ENCODE results near the gene SLFNL1.

The SLFNL1 gene

DNA sequence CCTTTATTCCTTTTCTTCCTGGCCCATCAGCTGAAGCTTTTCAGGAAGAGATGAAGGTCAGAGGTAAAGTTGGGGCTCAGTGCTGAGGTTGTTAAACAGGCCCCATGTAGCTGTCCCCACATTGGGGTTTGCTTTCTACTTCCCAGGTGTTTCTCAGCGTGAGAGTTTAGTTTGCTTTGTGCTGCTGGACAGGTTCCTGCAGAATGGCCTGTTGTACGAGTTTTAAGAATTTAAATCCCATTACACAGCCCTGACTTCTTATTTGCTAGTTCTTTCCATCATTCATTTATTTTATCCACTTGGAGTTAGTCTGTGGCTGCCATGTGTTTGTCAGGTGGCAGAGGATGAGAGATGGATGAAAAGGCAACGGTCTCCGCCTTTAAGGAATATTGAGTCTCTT, 22.9 kb downstream of the SLFNL1 start:
- in situ Hi-C loops (cut with HindIII; ENCODE audit: low sequenced_read_pairs) = no loop called here
- H3K4me3 ChIP-seq (ENCODE audit: low read depth, low read length) = no peak overlapping the region
- TF ChIP-seq, protein P1, sequence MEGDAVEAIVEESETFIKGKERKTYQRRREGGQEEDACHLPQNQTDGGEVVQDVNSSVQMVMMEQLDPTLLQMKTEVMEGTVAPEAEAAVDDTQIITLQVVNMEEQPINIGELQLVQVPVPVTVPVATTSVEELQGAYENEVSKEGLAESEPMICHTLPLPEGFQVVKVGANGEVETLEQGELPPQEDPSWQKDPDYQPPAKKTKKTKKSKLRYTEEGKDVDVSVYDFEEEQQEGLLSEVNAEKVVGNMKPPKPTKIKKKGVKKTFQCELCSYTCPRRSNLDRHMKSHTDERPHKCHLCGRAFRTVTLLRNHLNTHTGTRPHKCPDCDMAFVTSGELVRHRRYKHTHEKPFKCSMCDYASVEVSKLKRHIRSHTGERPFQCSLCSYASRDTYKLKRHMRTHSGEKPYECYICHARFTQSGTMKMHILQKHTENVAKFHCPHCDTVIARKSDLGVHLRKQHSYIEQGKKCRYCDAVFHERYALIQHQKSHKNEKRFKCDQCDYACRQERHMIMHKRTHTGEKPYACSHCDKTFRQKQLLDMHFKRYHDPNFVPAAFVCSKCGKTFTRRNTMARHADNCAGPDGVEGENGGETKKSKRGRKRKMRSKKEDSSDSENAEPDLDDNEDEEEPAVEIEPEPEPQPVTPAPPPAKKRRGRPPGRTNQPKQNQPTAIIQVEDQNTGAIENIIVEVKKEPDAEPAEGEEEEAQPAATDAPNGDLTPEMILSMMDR (IDR thresholded peaks at IDR 0.05; ENCODE audit: low read depth, low read length, missing control alignments) = no peak
- no peak for DNase-seq (ENCODE audit: low read depth)

DNA sequence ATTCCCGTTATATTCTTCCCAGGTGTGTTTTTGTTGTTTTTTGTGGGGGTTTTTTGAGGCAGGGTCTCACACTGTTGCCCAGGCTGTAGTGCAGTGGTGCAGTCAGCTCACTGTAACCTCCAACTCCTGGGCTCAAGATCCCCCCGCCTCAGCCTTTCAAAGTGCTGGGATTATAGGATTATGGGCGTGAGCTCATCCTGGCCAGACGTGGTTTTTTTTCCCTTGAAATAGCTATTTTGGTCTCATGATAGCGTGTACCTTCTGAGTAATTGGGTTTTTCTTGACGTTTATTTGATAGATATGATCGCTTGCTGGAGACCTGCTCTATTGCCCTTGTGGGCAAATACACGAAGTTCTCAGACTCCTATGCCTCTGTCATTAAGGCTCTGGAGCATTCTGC, 24.4 kb downstream of the SLFNL1 start:
- no peak overlapping the region for H3K4me3 ChIP-seq (ENCODE audit: low read depth, low read length)
- TF ChIP-seq, protein P1 (IDR thresholded peaks at IDR 0.05; ENCODE audit: low read depth, low read length, missing control alignments) = no peak
- DNase-seq (ENCODE audit: low read depth) = no peak
- in situ Hi-C loops (cut with HindIII; ENCODE audit: low sequenced_read_pairs) = no loop called here

DNA sequence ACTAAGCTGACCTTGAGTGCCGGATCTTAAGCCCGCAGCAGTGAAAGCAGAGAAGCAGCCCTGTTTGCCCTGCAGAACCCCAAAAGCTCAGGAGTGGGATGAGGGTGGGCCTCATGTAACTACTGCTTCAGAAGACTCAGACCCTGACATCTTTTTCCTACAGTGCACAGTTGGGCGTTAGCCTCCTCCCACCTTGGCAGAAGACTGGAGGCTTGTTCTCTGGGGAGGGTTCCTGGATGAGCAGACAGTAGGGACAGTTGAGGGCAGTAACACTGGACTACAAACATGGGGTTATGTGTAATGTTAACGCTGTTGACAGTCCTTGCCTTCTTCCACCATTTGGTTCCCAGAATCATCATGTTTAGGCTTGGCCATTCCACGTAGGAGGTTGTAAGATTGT, 32.5 kb downstream of the SLFNL1 start:
- in situ Hi-C loops (cut with HindIII; ENCODE audit: low sequenced_read_pairs) = no loop called here
- DNase-seq (ENCODE audit: low read depth) = no peak
- TF ChIP-seq, protein P1 (IDR thresholded peaks at IDR 0.05; ENCODE audit: low read depth, low read length, missing control alignments) = no peak
- H3K4me3 ChIP-seq (ENCODE audit: low read depth, low read length) = no peak overlapping the region

DNA sequence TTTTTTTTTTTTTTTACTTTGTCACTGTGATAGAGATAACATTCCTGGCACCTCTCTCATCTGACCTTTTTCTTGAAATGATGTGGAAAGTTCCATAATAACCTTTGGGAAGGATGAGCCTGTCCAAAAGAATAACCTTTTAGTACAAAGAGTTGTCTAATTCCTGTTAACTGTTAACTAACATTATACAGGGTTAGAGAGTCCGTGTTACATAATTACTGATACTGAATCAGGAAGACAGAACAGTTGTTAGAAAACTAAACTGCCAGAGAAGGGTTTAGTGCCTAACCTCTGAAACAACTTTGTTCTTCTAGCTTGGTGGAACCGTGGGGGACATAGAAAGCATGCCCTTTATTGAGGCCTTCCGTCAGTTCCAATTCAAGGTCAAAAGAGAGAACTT, 33.2 kb downstream of the SLFNL1 start:
- TF ChIP-seq, protein P1 (IDR thresholded peaks at IDR 0.05; ENCODE audit: low read depth, low read length, missing control alignments) = no peak
- no peak overlapping the region for H3K4me3 ChIP-seq (ENCODE audit: low read depth, low read length)
- no peak for DNase-seq (ENCODE audit: low read depth)
- in situ Hi-C loops (cut with HindIII; ENCODE audit: low sequenced_read_pairs) = no loop called here

DNA sequence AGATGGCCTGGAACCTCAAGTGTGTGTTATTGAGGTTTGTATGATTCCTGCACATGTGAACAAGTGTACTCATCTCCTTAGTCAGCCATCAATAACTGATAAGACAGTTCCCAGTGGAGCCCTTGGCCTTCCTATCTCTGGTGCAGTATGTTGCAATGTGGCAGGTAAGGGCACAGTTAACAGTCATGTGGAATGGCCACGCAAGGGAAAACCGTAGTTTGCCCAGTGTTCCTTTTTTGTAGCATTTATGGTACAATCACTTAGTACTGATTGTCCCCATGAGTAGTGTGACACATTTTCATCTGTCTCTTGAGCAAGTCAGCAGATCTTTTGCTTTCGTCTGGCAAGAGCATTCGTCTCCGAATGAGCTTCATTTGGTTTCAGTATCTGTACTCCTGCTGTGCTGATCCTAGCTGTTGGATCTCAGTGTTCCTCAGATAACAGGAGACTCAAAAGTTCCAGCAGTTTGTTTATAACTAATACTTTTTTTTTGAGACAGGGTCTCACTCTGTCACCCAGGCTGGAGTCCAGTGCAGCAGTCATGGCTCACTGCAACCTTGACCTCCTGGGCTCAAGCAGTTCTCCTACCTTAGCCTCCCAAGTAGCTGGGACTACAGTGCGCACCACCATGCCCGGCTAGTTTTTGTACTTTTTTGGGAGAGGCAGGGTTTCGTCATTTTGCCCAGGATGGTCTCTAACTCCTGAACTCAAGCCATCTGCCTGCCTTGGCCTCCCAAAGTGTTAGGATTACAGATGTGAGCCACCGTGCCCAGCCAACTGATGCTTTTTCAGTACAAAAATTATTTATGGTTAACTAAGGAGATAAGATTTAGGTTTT, 33.9 kb downstream of the SLFNL1 start:
- in situ Hi-C loops (cut with HindIII; ENCODE audit: low sequenced_read_pairs) = no loop called here

DNA sequence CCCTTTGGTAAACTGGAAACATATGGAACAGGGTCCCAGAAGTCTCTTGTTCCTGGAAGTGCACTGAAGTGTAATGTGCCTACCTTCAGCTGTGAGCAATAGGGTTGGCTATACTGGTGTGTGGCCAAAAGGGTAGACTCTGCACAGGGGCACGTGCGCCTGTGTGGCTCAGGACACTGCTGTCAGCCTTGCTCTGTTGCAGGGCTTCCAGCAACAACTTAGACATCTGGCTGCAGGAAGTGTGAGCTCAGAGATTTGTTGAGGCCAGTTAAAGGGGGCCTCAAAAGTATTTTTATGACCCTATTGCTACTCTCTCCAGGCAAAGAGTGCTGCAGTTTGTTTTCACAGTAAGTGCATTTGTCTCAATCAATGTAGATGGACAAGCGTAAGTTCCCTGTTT, 34.6 kb downstream of the SLFNL1 start:
- H3K4me3 ChIP-seq (ENCODE audit: low read depth, low read length) = no peak overlapping the region
- TF ChIP-seq, protein P1 (IDR thresholded peaks at IDR 0.05; ENCODE audit: low read depth, low read length, missing control alignments) = no peak
- in situ Hi-C loops (cut with HindIII; ENCODE audit: low sequenced_read_pairs) = no loop called here
- no peak for DNase-seq (ENCODE audit: low read depth)

More for the DNA sequence above, 33.9 kb downstream of the SLFNL1 start:
- TF ChIP-seq, protein P1 (IDR thresholded peaks at IDR 0.05; ENCODE audit: low read depth, low read length, missing control alignments) = no peak
- no peak for DNase-seq (ENCODE audit: low read depth)
- H3K4me3 ChIP-seq (ENCODE audit: low read depth, low read length) = no peak overlapping the region

Data from astrocyte of the cerebellum (primary cell).